Endometrial microvascular endothelial cells (primary cell): Measurements from ENCODE around the gene CTAGE9. TPM values are rescaled to one million over a fixed set of nuclear protein-coding genes. Genes with fewer than 3 reads are reported as not detected.

Source experiments
- in situ Hi-C: cut with HindIII; loops from 2 replicates; pipeline ENCODE4 v1.10.0; 2017; ENCODE audit warnings: low sequenced_read_pairs, low pct_unique_long_range_greater_than_20kb; ENCODE audit errors: inconsistent ontology term
- total RNA-seq: library from RNA; depleted of rRNA; stranded (reverse); fragments of >200 nt; gene quantifications from one replicate; pipeline ENCODE4 v1.2.3, GENCODE V29; 2015; ENCODE audit errors: inconsistent ontology term

Gene CTAGE9
- total RNA-seq, 1 donor from 2014 or later: not detected

DNA sequence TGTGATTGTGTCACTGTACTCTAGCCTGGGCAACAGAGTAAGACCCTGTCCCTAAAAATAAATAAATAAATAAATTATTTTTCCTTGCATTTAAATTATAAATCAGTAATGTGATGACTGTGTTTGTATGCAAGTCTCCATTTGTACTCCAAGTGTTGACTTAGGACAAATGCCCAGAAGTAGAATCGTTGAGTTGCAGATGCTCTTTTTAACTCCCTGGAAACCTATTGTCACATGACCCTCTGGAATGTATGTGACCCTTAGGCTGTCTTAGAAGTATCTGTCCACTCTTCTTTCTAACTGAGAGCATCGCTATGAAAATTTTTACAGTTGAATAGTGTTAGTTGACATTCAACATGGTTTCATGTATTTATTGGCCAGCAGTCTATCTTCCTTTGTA is 28.4 kb downstream of the CTAGE9 start:
- in situ Hi-C loops: no loop called here

DNA sequence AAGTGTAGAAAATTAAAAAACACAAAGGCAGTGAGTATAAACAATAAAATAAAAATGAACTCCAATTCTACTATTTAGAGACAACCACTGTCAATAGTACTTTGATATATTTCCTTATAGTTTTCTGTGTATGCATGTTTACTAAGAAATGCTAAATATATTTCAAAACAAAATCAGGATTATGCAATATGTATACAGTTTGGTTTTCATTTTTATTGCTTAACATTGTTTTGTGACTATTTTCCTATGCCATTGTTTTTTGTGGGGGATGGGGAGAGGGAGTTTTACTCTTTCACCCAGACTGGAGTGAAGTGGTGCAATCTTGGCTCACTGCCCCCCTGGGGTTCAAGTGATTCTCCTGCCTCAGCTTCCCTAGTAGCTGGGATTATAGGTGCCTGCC is 29.2 kb downstream of the CTAGE9 start:
- in situ Hi-C loops: no loop called here

DNA sequence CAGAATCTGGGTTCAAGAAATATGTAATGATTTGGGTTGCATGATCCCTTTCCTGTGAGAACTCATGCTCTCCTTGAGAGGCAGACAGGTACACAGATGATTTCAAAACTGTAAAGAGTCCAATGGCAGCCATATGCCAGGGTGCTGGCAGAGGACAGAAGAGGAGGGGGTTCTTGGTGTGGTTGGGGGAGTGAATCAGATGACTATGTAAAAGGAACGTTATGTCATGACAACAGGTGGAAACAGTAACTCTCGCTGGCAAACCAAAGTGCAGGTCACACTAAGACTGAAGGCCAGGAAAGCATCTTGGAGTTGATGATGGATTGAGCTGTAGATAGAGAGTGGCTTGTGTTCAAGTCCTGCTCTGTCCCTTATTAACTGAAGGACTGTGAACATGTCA is 29.9 kb downstream of the CTAGE9 start:
- in situ Hi-C loops: no loop called here

DNA sequence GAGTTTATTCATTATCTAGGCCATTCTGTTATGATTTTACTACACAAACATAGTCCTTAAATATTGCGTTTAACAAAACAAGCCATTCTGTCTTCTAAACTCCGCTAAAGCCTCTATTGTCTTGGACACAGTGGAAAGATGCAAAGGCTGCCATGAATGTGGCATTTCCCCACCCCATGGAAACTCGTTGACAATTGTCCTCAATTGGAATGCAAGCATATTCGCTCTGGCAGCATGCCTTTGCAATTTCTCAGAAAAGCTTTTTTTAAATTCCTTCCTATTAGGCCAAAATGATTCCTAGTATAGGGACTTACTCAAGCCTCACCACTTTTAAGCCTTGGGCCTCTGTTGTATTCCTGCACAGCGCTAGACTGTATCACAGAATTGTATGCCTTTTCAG is 32.4 kb downstream of the CTAGE9 start:
- in situ Hi-C loops: no loop called here

DNA sequence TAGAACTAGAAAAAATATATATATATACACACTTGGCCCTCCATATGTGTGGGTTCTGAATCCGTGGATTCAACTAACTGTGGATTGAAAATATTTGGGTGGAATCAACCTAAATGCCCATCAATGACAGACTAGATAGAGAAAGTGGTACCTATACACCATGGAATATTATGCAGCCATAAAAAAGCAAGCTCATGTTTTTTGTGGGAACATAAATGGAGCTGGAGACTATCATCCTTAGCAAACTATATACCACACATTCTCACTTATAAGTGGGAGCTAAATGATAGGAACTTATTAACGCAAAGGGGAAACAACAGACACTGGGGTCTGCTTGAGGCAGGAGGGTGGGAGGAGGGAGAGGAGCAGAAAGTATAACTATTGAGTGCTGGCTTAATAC is 37.6 kb downstream of the CTAGE9 start:
- in situ Hi-C loops: no loop called here

DNA sequence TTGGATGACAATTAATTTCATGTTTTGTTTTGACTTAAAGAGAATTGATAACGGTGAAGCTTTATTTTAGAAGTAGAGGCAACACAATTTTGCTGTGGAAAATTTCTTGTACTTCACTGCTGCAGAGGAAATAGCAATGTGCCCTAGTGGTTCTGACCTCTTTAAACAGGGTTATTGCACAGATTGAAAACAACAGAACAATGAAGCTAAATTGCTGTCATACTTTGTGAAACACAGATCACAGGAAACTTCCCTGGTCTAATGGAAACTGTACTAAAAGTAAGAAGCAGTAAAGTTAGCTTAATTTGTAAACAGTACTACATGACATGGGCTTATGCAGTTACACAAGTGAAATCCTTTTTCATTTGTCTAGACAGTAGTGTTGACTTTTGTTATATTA is 40.9 kb downstream of the CTAGE9 start:
- in situ Hi-C loops: no loop called here

DNA sequence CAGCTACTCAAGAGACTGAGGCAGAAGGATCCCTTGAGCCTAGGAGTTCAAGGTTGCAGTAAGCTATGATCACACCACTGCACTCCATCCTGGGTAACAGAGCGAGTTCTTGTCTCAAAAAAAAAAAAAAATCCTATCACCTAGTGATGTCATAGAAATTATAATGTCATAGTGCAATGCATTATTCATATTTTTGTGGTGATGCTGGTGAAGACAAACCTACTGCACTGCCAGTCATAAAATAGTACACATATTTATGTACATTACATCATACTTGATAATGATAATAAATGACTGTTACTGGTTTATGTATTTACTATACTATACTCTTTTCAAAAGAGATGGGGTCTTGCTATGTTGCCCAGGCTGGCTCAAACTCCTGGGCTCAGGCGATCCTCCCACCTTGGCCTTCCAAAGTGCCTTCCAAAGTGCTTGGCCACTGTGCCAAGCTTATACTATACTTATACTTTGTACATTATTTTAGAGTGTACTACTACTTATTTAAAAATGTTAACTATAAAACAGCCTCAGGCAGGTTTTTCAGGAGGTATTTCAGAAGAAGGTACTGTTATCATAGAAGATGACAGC is 47.1 kb downstream of the CTAGE9 start:
- in situ Hi-C loops: no loop called here

DNA sequence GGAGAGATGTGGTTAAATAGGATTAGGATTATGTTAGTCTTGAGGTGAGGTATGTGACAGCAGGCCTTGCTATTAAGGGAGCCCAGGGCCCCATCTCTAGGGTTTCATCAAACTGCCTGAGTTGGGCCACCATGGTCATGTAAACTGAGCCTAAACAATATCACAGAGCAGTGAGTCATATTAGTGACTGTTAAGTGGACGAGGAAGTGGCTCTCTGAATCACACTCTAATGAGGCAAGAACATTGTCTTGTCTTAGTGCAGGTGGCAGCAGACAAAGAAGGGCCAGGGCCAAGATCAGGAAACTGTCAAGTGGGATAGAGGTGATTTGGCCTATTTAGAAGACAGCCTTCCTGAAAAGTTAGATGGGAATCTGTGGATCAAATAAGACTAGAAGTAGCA is 50.6 kb downstream of the CTAGE9 start:
- in situ Hi-C loops: no loop called here

Other genes starting within 250 kb of the CTAGE9 start
- not detected for gene ARG1, start 137.8 kb downstream of the CTAGE9 start, total RNA-seq
- gene MED23, start 82.8 kb downstream of the CTAGE9 start, total RNA-seq: 23.7 TPM
- not detected for gene ENPP3, start 73.7 kb downstream of the CTAGE9 start, total RNA-seq
- gene OR2A4, start 9.6 kb downstream of the CTAGE9 start, total RNA-seq: not detected
- 1.2 TPM for gene ENPP1, start 97.0 kb upstream of the CTAGE9 start, total RNA-seq
- gene CCN2, start 240.4 kb upstream of the CTAGE9 start, total RNA-seq: 608 TPM